CD4-positive, alpha-beta memory T cell (primary cell): ENCODE data around the gene ATP11A. TPM values are rescaled to one million over a fixed set of nuclear protein-coding genes. Genes with fewer than 3 reads are reported as not detected.

ENCODE experiments used
- CTCF ChIA-PET: fragments of 350-600 bp; sonication (Branson Sonifier 250); formaldehyde crosslinking; loops from one replicate; lab custom pipeline; 2021; ENCODE audit warnings: inconsistent platforms; ENCODE audit not compliant: partially characterized antibody; lab: Charles Lee
- POLR2A ChIA-PET: fragments of 350-600 bp; sonication (Branson Sonifier 250); formaldehyde crosslinking; loops from one replicate; lab custom pipeline; 2021; ENCODE audit not compliant: partially characterized antibody; lab: Charles Lee
- DNase-seq, 5 donors: peaks; one replicate each; pipeline versions ENCODE4 v3.0.0 to v3.0.0-alpha.2; 2020 to 2022; ENCODE audit warnings: mixed read lengths in 1 of 5
- H3K27ac ChIP-seq: one replicate; pipeline ENCODE4 v1.7.0; 2013; ENCODE audit warnings: low read depth, low read length
- H3K27me3 ChIP-seq: 2 replicates; pipeline ENCODE4 v1.7.0; 2013; ENCODE audit warnings: mild to moderate bottlenecking, low read length, moderate library complexity; ENCODE audit not compliant: insufficient read depth
- H3K36me3 ChIP-seq: 2 replicates; pipeline ENCODE4 v1.7.0; 2013; ENCODE audit warnings: mild to moderate bottlenecking, low read length, moderate library complexity; ENCODE audit not compliant: insufficient read depth
- H3K4me1 ChIP-seq: 2 replicates; pipeline ENCODE4 v1.7.0; 2013; ENCODE audit warnings: mild to moderate bottlenecking, low read length, moderate library complexity; ENCODE audit not compliant: insufficient read depth
- H3K4me3 ChIP-seq, 2 donors: one replicate each; pipeline ENCODE4 v1.7.0; 2013; ENCODE audit warnings: low read length in 2 of 2, mild to moderate bottlenecking in 1 of 2
- H3K9me3 ChIP-seq, 2 donors: one replicate each; pipeline ENCODE4 v1.7.0; 2013; ENCODE audit warnings: low read length in 2 of 2, control low read depth in 1 of 2; ENCODE audit not compliant: control insufficient read depth in 1 of 2
- H3K27ac Mint-ChIP-seq, 7 donors: one replicate each; pipeline ENCODE4 v1.8.0; 2020 to 2021; ENCODE audit warnings: mixed read lengths in 7 of 7, mild to moderate bottlenecking in 6 of 7, inconsistent platforms in 3 of 7, moderate library complexity in 3 of 7
- H3K27me3 Mint-ChIP-seq, 2 donors: one replicate each; pipeline ENCODE4 v1.8.0; 2020 to 2021; ENCODE audit warnings: mixed read lengths in 2 of 2
- H3K36me3 Mint-ChIP-seq, 2 donors: one replicate each; pipeline ENCODE4 v1.8.0; 2020 to 2021; ENCODE audit warnings: mixed read lengths in 2 of 2, inconsistent platforms in 1 of 2, mild to moderate bottlenecking in 1 of 2
- H3K4me1 Mint-ChIP-seq, 4 donors: one replicate each; pipeline ENCODE4 v1.8.0; 2020 to 2021; ENCODE audit warnings: mixed read lengths in 4 of 4, mild to moderate bottlenecking in 1 of 4
- H3K4me3 Mint-ChIP-seq, 8 donors: one replicate each; pipeline ENCODE4 v1.8.0; 2020 to 2021; ENCODE audit warnings: mixed read lengths in 8 of 8, mild to moderate bottlenecking in 7 of 8, moderate library complexity in 6 of 8, inconsistent platforms in 3 of 8
- H3K9me3 Mint-ChIP-seq, 8 donors: one replicate each; pipeline ENCODE4 v1.8.0; 2020 to 2021; ENCODE audit warnings: mixed read lengths in 8 of 8, mild to moderate bottlenecking in 5 of 8, inconsistent platforms in 3 of 8, moderate library complexity in 1 of 8
- intact Hi-C: fragments of 100-400 bp; cut with micrococcal nuclease; formaldehyde crosslinking; loops from one replicate; pipeline ENCODE4 v1.15.1; 2023
- polyA plus RNA-seq, 2 donors: library from polyadenylated mRNA; unstranded; fragments of 300-500 nt; fragmentation: Illumina TruSeq; gene quantifications; one replicate each; pipeline ENCODE4 v1.2.3, GENCODE V29; 2021
- total RNA-seq, 2 experiments: library from RNA; stranded (reverse); gene quantifications; one replicate each; pipeline ENCODE4 v1.2.3, GENCODE V29; 2021

ATP11A gene
- total and polyA plus RNA-seq, 4 experiments from 2014 or later: 1.1 to 50.5 (median 30.7) TPM

- peaks cover 26% of the 10 kb centered on the region for H3K4me1 ChIP-seq
- H3K27me3 ChIP-seq: no peaks in the 10 kb centered on the region
- no peak for DNase-seq
- H3K4me3 ChIP-seq: no peak overlapping the region
- Mint-ChIP-seq H3K9me3 (no peaks in the 10 kb centered on the region), H3K36me3 (peaks cover 0 to 4% of the 10 kb centered on the region in 2 donors), H3K4me1 (peaks cover 21 to 53% (median 26%) of the 10 kb centered on the region in 4 donors), H3K27me3 (no peaks in the 10 kb centered on the region), H3K4me3 (no peak overlapping the region), H3K27ac (peak overlapping the region in 1 of 7 donors; percentile 76)
- H3K36me3 ChIP-seq: no peaks in the 10 kb centered on the region
- ChIA-PET CTCF (no interaction called here), POLR2A (no interaction called here)
- intact Hi-C loops: no loop called here
- no peaks in the 10 kb centered on the region for H3K9me3 ChIP-seq
- no peak overlapping the region for H3K27ac ChIP-seq
Measured at GRCh38 chr13:112754281-112755025, 64.6 kb downstream of the ATP11A start.

GRCh38 chr13:112755331-112755730, 65.5 kb downstream of the ATP11A start:
- Mint-ChIP-seq H3K27me3 (no peaks in the 10 kb centered on the region), H3K27ac (no peak overlapping the region), H3K4me3 (no peak overlapping the region), H3K9me3 (no peaks in the 10 kb centered on the region), H3K36me3 (peaks cover 0 to 4% of the 10 kb centered on the region in 2 donors), H3K4me1 (peaks cover 21 to 53% (median 26%) of the 10 kb centered on the region in 4 donors)
- DNase-seq: no peak
- Histone ChIP-seq H3K9me3 (no peaks in the 10 kb centered on the region), H3K27ac (no peak overlapping the region), H3K4me3 (no peak overlapping the region), H3K4me1 (peaks cover 26% of the 10 kb centered on the region), H3K27me3 (no peaks in the 10 kb centered on the region), H3K36me3 (no peaks in the 10 kb centered on the region)
- CTCF ChIA-PET: no interaction called here
- intact Hi-C loops: no loop called here
- POLR2A ChIA-PET: no interaction called here

GRCh38 chr13:112756081-112756480, 66.2 kb downstream of the ATP11A start:
- H3K4me3 Mint-ChIP-seq: no peak overlapping the region
- H3K27me3 Mint-ChIP-seq: no peaks in the 10 kb centered on the region
- H3K9me3 ChIP-seq: no peaks in the 10 kb centered on the region
- intact Hi-C loops: no loop called here
- POLR2A ChIA-PET: no interaction called here
- peaks cover 0 to 4% of the 10 kb centered on the region in 2 donors for H3K36me3 Mint-ChIP-seq
- DNase-seq: no peak
- H3K4me1 ChIP-seq: peaks cover 26% of the 10 kb centered on the region
- H3K27me3 ChIP-seq: no peaks in the 10 kb centered on the region
- H3K4me3 ChIP-seq: no peak overlapping the region
- H3K27ac ChIP-seq: no peak overlapping the region
- CTCF ChIA-PET: no interaction called here
- H3K4me1 Mint-ChIP-seq: peaks cover 20 to 50% (median 25%) of the 10 kb centered on the region in 4 donors
- no peak overlapping the region for H3K27ac Mint-ChIP-seq
- peaks cover 0 to 2% (median 0%) of the 10 kb centered on the region in 8 donors for H3K9me3 Mint-ChIP-seq
- no peaks in the 10 kb centered on the region for H3K36me3 ChIP-seq

- CTCF ChIA-PET: no interaction called here
- peaks cover 0 to 2% (median 0%) of the 10 kb centered on the region in 8 donors for H3K9me3 Mint-ChIP-seq
- no peaks in the 10 kb centered on the region for H3K27me3 Mint-ChIP-seq
- Histone ChIP-seq H3K4me1 (peaks cover 26% of the 10 kb centered on the region), H3K27ac (no peak overlapping the region), H3K4me3 (no peak overlapping the region), H3K9me3 (no peaks in the 10 kb centered on the region), H3K27me3 (no peaks in the 10 kb centered on the region), H3K36me3 (no peaks in the 10 kb centered on the region)
- intact Hi-C loops: no loop called here
- peaks cover 20 to 48% (median 24%) of the 10 kb centered on the region in 4 donors for H3K4me1 Mint-ChIP-seq
- no peak overlapping the region for H3K4me3 Mint-ChIP-seq
- POLR2A ChIA-PET: no interaction called here
- H3K36me3 Mint-ChIP-seq: peaks cover 0 to 4% of the 10 kb centered on the region in 2 donors
- DNase-seq: no peak
- H3K27ac Mint-ChIP-seq: no peak overlapping the region
Measured at GRCh38 chr13:112756511-112756966, 66.7 kb downstream of the ATP11A start.

GRCh38 chr13:112756967-112757758, 67.3 kb downstream of the ATP11A start:
- Mint-ChIP-seq H3K4me1 (peaks cover 17 to 42% (median 20%) of the 10 kb centered on the region in 4 donors), H3K27me3 (no peaks in the 10 kb centered on the region), H3K9me3 (peaks cover 0 to 2% (median 0%) of the 10 kb centered on the region in 8 donors), H3K36me3 (peaks cover 0 to 4% of the 10 kb centered on the region in 2 donors), H3K27ac (peak overlapping the region in 3 of 7 donors; percentile 18 to 48 (median 24)), H3K4me3 (no peak overlapping the region)
- H3K36me3 ChIP-seq: no peaks in the 10 kb centered on the region
- no peak for DNase-seq
- no peaks in the 10 kb centered on the region for H3K9me3 ChIP-seq
- no peak overlapping the region for H3K4me3 ChIP-seq
- H3K27ac ChIP-seq: no peak overlapping the region
- H3K4me1 ChIP-seq: peaks cover 26% of the 10 kb centered on the region
- no peaks in the 10 kb centered on the region for H3K27me3 ChIP-seq
- ChIA-PET CTCF (interaction anchor here (0.6 kb wide), 1 partner anchor 117 kb away, joined by 5 read pairs; no protein-coding TSS in a partner anchor), POLR2A (no interaction called here)
- intact Hi-C loops: no loop called here

GRCh38 chr13:112757759-112758086, 67.9 kb downstream of the ATP11A start:
- no peak for DNase-seq
- Mint-ChIP-seq H3K9me3 (peaks cover 0 to 2% (median 0%) of the 10 kb centered on the region in 8 donors), H3K4me1 (peaks cover 14 to 36% (median 20%) of the 10 kb centered on the region in 4 donors), H3K4me3 (no peak overlapping the region), H3K27ac (peak overlapping the region in 1 of 7 donors; percentile 48), H3K27me3 (no peaks in the 10 kb centered on the region), H3K36me3 (peaks cover 0 to 4% of the 10 kb centered on the region in 2 donors)
- H3K9me3 ChIP-seq: no peaks in the 10 kb centered on the region
- intact Hi-C loops: no loop called here
- no peaks in the 10 kb centered on the region for H3K27me3 ChIP-seq
- peaks cover 23% of the 10 kb centered on the region for H3K4me1 ChIP-seq
- no peak overlapping the region for H3K27ac ChIP-seq
- CTCF ChIA-PET: interaction anchor here (0.6 to 1.4 kb wide), 2 partner anchors 118 to 151 kb away, joined by 3 to 5 read pairs; no protein-coding TSS in a partner anchor
- POLR2A ChIA-PET: no interaction called here
- no peaks in the 10 kb centered on the region for H3K36me3 ChIP-seq
- no peak overlapping the region for H3K4me3 ChIP-seq

- Histone ChIP-seq H3K4me1 (peaks cover 10% of the 10 kb centered on the region), H3K4me3 (no peak overlapping the region), H3K9me3 (no peaks in the 10 kb centered on the region), H3K36me3 (no peaks in the 10 kb centered on the region), H3K27ac (no peak overlapping the region), H3K27me3 (no peaks in the 10 kb centered on the region)
- no peak overlapping the region for H3K4me3 Mint-ChIP-seq
- peaks cover 0 to 2% (median 0%) of the 10 kb centered on the region in 8 donors for H3K9me3 Mint-ChIP-seq
- H3K36me3 Mint-ChIP-seq: peaks cover 4 to 6% of the 10 kb centered on the region in 2 donors
- intact Hi-C loops: no loop called here
- POLR2A ChIA-PET: no interaction called here
- CTCF ChIA-PET: interaction anchor here (1.4 kb wide), 1 partner anchor 152 kb away, joined by 3 read pairs; no protein-coding TSS in a partner anchor
- H3K27ac Mint-ChIP-seq: peak overlapping the region in 1 of 7 donors; percentile 17
- H3K4me1 Mint-ChIP-seq: peaks cover 6 to 23% (median 12%) of the 10 kb centered on the region in 4 donors
- no peaks in the 10 kb centered on the region for H3K27me3 Mint-ChIP-seq
- DNase-seq: no peak
Measured at GRCh38 chr13:112759053-112759452, 69.2 kb downstream of the ATP11A start.
